ENCODE data around the gene PLCB1.

GRCh38 chr20:8213270-8213669, 81.2 kb downstream of the PLCB1 start:
- TF ChIP-seq CTCF (conservative IDR thresholded peaks at IDR 0.05) (no peak), ZFX (IDR thresholded peaks at IDR 0.05) (no peak)
